NOMO-1 treated with dmso at 0.1 percent for 144 hours (cell line): ENCODE data around the gene TNPO1.

Experiments used
- DNase-seq: peaks from one replicate; lab custom pipeline; 2025; ENCODE audit not compliant: unreplicated experiment; lab: John Stamatoyannopoulos, UW

TNPO1 gene

GRCh38 chr5:72817671-72818266, 1.3 kb downstream of the TNPO1 start:
- no peak for DNase-seq

- DNase-seq: peak; percentile 58
Observed at GRCh38 chr5:72818866-72819534, 2.5 kb downstream of the TNPO1 start.

- no peak for DNase-seq
Observed at GRCh38 chr5:72821776-72822175, 5.3 kb downstream of the TNPO1 start.

GRCh38 chr5:72822944-72823343, 6.5 kb downstream of the TNPO1 start:
- no peak for DNase-seq

GRCh38 chr5:72829707-72830106, 13.2 kb downstream of the TNPO1 start:
- DNase-seq: no peak

- no peak for DNase-seq
Observed at GRCh38 chr5:72830362-72830761, 13.9 kb downstream of the TNPO1 start.

- no peak for DNase-seq
Observed at GRCh38 chr5:72831685-72832084, 15.2 kb downstream of the TNPO1 start.

- DNase-seq: peak; percentile 19
Observed at GRCh38 chr5:72834924-72835323, 18.5 kb downstream of the TNPO1 start.

- DNase-seq: no peak
Observed at GRCh38 chr5:72835633-72836032, 19.2 kb downstream of the TNPO1 start.

GRCh38 chr5:72836810-72837209, 20.3 kb downstream of the TNPO1 start:
- no peak for DNase-seq

GRCh38 chr5:72837524-72838096, 21.1 kb downstream of the TNPO1 start:
- DNase-seq: no peak

- no peak for DNase-seq
Observed at GRCh38 chr5:72840041-72840440, 23.6 kb downstream of the TNPO1 start.

- DNase-seq: no peak
Observed at GRCh38 chr5:72841756-72842535, 25.5 kb downstream of the TNPO1 start.

- DNase-seq: peak; percentile 59
Observed at GRCh38 chr5:72842816-72843215, 26.4 kb downstream of the TNPO1 start.

GRCh38 chr5:72844218-72844603, 27.8 kb downstream of the TNPO1 start:
- no peak for DNase-seq

GRCh38 chr5:72845889-72846288, 29.4 kb downstream of the TNPO1 start:
- no peak for DNase-seq

- DNase-seq: no peak
Observed at GRCh38 chr5:72846483-72846882, 30.0 kb downstream of the TNPO1 start.

GRCh38 chr5:72847439-72847838, 31.0 kb downstream of the TNPO1 start:
- DNase-seq: no peak

GRCh38 chr5:72847989-72848473, 31.6 kb downstream of the TNPO1 start:
- peak; percentile 95 for DNase-seq

GRCh38 chr5:72848474-72849428, 32.3 kb downstream of the TNPO1 start:
- DNase-seq: no peak

- no peak for DNase-seq
Observed at GRCh38 chr5:72849546-72849945, 33.1 kb downstream of the TNPO1 start.
